NCI-H128 (cell line): ENCODE data around the gene CNPY4.

Experiments used
- DNase-seq: peaks from one replicate; lab custom pipeline; 2025; ENCODE audit not compliant: unreplicated experiment; lab: John Stamatoyannopoulos, UW

Gene CNPY4

DNA sequence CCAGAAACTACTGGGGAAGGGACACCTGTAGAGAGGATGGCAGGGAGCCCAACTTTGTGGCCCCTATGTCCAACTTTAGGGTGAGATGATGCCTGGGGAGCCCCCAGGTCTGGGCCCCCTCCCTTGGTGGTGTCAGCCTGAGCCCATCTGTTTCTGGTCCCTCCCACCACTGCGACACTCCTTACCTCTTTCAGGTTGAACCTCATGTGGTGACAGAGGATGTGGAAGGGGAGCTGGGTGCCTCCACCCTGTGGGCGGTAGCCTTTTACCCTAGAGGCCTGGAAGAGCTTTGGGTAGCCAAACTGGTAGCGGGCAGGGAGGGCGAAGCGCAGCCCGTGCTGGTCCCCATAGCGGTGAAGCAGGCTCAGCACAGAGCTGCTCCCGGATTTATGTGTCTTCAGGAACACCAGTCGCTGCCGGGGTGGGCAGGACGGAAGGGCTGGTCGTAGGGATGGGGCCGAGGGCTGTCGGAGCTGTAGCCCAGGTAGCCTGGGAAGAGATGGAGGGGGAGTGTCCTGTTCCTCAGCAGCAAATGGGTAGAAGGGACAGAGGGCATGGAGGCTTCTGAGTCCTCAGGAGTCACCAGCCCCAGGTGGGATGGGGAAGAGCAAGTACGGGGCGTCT lies 47.0 kb downstream of the CNPY4 start:
- no peak for DNase-seq

DNA sequence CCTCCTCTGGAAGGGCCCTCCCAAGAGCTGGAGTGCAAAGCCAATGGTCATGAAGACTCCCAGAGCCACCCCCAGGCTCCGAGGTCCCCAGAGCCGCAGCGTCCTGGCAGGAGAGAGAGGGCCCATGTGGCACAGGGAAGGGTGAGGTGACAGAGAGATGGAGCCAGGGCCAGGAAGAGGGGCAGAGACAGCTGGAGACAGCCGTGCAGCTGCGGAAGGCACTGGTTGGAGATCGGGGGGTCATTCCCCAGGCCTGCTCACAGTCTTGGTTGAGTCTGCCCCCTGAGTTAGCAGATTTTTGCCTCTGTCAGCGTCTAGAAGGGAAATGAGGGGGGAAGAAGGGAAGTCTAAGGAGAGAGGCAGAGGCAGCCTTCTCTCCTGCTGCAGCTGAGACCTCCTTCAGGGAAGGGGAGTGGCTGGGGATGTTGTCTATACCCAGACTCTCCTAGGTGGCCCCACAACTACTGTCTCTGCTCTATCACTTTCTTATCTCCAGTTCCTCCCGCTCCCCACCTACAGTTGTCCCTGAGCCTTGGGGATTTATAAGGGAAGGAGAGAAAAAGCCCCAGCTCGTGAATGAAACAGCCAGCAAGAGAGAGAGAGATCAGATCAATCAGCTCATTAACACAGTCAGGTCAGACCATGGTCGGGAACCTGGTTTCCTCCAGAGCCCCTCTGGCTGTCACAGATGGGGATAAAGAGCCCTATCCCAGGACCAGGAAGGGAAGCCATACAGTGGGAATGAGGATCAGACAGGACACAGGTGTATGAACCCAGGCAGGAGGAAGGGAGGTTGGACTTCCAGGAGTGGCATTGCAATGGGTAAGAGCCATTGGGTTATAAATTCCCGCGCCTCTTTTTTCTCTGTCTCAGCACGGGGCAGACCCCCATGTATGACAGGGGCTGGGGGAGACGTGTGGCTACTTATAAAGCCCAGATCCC lies 47.8 kb downstream of the CNPY4 start:
- no peak for DNase-seq

DNA sequence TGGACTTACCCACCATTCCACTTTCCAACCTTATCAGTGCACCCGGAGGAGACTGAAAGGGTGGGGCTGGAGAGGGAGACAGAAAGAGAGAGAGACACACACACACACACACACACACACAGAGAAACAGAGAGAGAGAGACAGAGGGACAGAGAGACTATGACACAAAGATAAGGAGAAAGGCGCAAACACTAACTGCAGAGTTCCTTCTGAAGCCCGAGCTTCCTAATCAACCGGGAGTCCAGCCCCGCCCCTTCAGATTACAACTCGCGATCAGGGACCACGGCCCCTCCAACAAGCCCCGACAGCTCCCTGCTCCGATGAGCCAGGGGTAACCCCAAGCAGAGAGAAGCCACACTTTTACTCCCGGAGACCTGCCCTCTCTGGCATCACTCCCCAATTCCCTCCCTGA lies 48.5 kb downstream of the CNPY4 start:
- DNase-seq = no peak

DNA sequence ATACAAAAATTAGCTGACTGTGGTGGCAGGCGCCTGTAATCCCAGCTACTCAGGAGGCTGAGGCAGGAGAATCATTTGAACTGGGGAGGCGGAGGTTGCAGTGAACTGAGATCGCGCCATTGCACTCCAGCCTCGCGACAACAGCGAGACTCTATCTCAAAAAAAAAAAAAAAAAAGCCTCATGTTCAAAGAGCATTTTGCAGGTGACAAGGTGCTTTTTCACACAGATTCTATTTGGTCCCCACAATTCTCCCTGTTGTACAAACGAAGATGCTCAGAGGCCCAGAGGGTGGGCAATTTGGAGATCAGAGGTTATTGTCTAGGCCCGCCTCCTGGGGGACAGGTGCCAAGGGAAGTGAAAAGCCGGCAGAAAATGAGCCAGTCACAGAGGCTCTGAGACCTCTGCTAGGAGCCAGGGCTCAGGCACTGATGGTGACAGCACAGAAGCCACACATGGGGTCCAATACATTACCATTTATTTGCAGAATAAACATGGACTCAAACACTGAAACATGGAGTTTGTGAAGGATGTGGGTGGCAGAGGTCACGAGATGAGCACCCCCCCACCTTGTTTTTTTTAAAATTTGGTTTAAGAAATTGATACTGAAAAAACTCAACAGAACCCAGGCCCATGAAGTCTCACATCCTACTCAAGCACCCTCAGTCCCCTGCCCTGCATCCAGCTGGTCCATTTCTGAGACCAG lies 49.9 kb downstream of the CNPY4 start:
- DNase-seq = no peak

DNA sequence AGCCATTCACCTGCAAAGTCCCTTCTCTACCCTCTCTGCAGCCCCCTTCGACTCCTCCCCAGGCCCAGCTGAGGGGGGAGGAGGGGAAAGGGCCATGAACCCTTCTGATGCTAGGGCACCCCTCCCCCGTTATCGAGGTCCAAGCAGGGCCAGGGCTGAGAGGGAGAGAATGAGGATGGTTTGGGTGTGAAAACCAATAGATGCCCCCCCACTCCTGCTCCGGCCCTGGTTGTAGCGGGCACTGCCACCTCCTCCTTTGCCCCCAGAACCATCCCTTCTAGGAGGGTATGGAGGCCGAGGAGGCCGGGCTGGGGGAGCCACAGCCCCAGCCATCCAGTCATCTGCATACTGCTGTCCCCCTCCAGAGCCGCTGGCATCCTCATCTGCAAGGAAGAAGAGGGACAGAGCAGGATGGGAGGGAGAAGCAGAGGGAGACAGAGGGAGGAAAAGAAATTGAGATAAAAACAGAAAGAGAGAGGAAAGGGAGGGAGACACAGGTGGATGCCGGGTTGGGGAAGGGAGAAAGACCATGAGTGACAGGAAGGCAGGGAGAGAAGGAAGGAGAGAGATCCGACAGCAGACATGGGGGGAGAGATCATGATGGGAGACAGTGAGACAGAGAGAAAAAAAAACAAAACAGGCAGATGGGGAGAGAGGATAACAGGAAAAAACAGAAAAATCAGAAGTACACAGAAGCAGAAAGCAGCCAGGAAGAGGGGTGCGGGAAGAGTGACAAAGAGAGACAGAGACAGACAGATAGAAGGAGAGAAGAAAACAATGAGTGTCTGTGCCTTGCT lies 50.9 kb downstream of the CNPY4 start:
- DNase-seq = no peak

DNA sequence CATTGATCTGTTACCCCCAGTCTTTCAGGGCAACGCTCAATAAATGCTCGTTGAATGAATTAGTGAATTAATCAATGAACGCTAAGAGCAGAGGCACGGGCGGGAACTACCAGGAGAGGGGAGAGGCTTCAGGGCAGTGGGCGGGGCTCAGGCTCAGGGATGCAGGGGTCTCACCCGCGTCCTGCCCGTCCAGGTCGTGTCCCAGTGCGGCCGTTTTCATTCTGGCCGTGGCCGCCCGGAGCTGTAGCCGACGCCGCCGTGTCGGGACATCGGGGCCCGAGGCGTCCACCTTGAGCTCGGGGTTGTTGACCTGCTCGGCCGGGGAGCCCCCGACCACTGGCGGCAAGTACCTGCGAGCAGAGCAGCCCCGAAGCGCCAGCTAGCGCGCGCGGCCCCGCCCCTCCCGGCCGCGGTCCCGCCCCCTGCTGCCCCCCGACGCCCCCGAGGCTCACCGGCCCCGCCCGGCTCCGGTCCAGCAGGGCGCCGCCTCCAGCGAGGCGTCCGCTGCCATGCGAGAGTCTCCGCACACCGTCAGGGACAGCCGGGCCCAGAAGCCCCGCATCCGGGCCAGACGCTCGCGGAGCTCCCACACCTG lies 51.8 kb downstream of the CNPY4 start:
- no peak for DNase-seq

DNA sequence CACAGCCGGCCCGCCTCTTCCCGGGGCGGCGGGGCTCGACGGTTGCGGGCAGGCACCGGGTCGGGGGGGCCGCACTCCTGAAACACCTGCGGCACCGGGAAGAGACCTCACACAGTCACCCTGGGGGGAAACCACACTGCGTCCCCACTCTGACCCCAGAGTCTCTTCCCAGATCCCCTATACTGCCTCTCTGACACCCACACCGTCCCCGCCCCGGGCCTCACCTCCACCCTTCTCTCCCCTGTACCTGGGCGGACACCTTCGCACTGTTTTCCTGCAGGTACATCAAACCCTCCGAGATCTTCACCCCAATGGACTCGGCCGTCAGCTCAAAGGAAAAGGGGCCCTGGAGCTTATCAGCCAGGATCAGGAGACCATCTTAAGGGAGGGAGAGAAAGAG lies 52.4 kb downstream of the CNPY4 start:
- no peak for DNase-seq

DNA sequence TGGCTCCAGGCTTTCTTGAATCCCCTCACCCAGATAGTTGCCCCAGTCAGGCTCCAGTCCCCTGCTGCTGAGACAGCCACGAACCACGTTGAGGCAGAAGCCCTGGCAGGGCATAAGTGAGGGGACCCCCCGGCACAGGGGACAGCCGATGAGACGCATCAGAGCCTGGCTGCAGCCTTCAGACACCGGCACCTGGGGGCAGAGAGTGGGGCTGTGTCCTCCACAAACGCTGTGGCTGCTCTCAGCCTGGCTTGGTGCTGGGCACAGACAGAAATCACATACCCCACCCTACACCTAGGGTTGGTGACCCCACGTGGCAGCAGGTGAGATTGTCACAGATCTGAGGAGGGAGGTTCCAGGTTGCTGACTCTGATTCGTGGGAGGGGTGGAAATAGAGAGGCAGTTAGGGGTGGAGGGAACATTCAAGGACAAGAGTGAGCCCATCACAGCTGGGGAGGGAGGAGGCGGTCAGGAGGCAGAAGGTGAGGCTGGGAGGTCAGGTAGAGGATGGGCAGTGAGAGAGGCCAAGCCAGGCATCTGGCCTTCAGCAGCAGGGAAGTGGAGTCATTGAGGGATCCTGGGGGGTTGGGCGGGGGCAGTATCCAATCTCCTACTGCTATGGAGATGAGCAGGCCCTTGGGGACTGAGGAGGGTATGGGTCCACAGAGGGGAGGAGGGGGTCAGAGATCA lies 54.5 kb downstream of the CNPY4 start:
- DNase-seq = no peak

DNA sequence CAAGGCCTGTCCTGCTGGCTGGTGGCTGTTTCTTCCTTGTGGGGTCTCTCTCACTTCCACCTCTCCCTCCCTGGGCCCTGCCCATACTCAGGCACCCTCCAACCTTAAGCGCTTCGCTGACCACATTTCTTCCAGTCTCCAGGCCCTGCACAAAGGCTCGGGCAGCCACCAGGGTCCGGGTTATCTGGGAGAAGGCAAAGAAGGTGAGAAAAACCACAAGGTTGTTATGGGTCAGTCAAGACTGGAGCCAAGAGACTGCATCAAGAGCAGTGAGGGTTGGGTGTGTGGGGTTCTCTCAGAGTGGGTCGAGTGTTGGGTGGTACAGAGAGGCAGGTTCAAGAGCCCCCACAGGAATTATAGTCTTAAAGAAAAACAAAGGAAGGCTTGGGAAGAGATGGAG lies 55.1 kb downstream of the CNPY4 start:
- no peak for DNase-seq
